Endodermal cell (in vitro differentiated cells): Measurements from ENCODE around the gene DYNC2H1. TPM values are rescaled to one million over a fixed set of nuclear protein-coding genes. Genes with fewer than 3 reads are reported as not detected.

Source experiments
- DNase-seq: peaks from one replicate; pipeline ENCODE4 v3.0.0-alpha.2; 2017
- H3K27ac ChIP-seq: 2 replicates; pipeline ENCODE4 v1.5.1; 2013; ENCODE audit warnings: mild to moderate bottlenecking, low read depth, low read length, moderate library complexity
- H3K27me3 ChIP-seq: 2 replicates; pipeline ENCODE4 v1.6.1; 2013; ENCODE audit warnings: mild to moderate bottlenecking, low read length, moderate library complexity; ENCODE audit not compliant: insufficient read depth, control insufficient read depth, poor library complexity, severe bottlenecking
- H3K36me3 ChIP-seq: 2 replicates; pipeline ENCODE4 v1.7.0; 2013; ENCODE audit warnings: mild to moderate bottlenecking, low read length, moderate library complexity; ENCODE audit not compliant: control insufficient read depth, insufficient read depth
- H3K4me1 ChIP-seq: one replicate; pipeline ENCODE4 v1.7.0; 2013; ENCODE audit warnings: low read length; ENCODE audit not compliant: control insufficient read depth, insufficient read depth
- H3K4me3 ChIP-seq: 2 replicates; pipeline ENCODE4 v1.5.1; 2013; ENCODE audit warnings: mild to moderate bottlenecking, low read length, moderate library complexity
- H3K9ac ChIP-seq: 2 replicates; pipeline ENCODE4 v1.6.1; 2013; ENCODE audit warnings: mild to moderate bottlenecking, low read length, moderate library complexity; ENCODE audit not compliant: poor library complexity, severe bottlenecking; ENCODE audit errors: extremely low read depth
- H3K9me3 ChIP-seq: 2 replicates; pipeline ENCODE4 v1.6.1; 2013; ENCODE audit warnings: mild to moderate bottlenecking, low read length, moderate library complexity; ENCODE audit not compliant: control insufficient read depth
- H3K27ac Mint-ChIP-seq: 2 replicates; pipeline ENCODE4 v1.8.0; 2020; ENCODE audit warnings: mixed read lengths
- H3K27me3 Mint-ChIP-seq: 2 replicates; pipeline ENCODE4 v1.8.0; 2021; ENCODE audit warnings: mild to moderate bottlenecking, mixed read lengths; ENCODE audit not compliant: insufficient read depth
- H3K36me3 Mint-ChIP-seq: 2 replicates; pipeline ENCODE4 v1.8.0; 2020; ENCODE audit warnings: low read depth, mixed read lengths
- H3K4me1 Mint-ChIP-seq: 2 replicates; pipeline ENCODE4 v1.8.0; 2020; ENCODE audit warnings: mixed read lengths
- H3K4me3 Mint-ChIP-seq: 2 replicates; pipeline ENCODE4 v1.8.0; 2020; ENCODE audit warnings: mild to moderate bottlenecking, moderate library complexity, mixed read lengths
- H3K9me3 Mint-ChIP-seq: 2 replicates; pipeline ENCODE4 v1.8.0; 2020; ENCODE audit warnings: mild to moderate bottlenecking, mixed read lengths
- CTCF ChIP-seq: fragments of 200-600 bp; sonication (generic); conservative IDR thresholded peaks from 2 replicates; pipeline ENCODE4 v1.5.0; 2021; ENCODE audit warnings: antibody characterized with exemption, mild to moderate bottlenecking
- WGBS, 2 experiments: methylation state at CpG; one replicate each; pipeline versions ENCODE4 v1.1.5 to v1.1.7; 2013; ENCODE audit warnings: missing lambda C conversion rate in 2 of 2, mixed read lengths in 1 of 2; ENCODE audit not compliant: insufficient coverage in 1 of 2, insufficient read length in 1 of 2; 5-methylcytosine and 5-hydroxymethylcytosine counted together
- total RNA-seq, 2 donors: library from RNA; stranded (reverse); fragmentation: NEBNext Ultra II Directional in 1 of 2; extraction: Animal tissue kit (Norgen Biotek cat#: 25700) in 1 of 2; gene quantifications; 2 replicates in 1 of 2; 3 replicates in 1 of 2; pipeline ENCODE4 v1.2.1, GENCODE V29; 2021

The DYNC2H1 gene
- total RNA-seq, 2 donors from 2014 or later: 21.1 to 31.9 TPM

GRCh38 chr11:103491777-103492176 lies 382.6 kb downstream of the DYNC2H1 start:
- peaks cover 5% of the 10 kb centered on the region for H3K4me1 Mint-ChIP-seq
- no peak overlapping the region for H3K4me3 Mint-ChIP-seq
- Histone ChIP-seq H3K36me3 (no peaks in the 10 kb centered on the region), H3K9me3 (peaks cover 32% of the 10 kb centered on the region), H3K4me3 (no peak overlapping the region), H3K4me1 (no peaks in the 10 kb centered on the region), H3K27ac (no peak overlapping the region), H3K27me3 (no peaks in the 10 kb centered on the region), H3K9ac (no peak overlapping the region)
- peak overlapping the region; percentile 70 for H3K27ac Mint-ChIP-seq
- H3K9me3 Mint-ChIP-seq: peaks cover 17% of the 10 kb centered on the region
- no peaks in the 10 kb centered on the region for H3K27me3 Mint-ChIP-seq
- peak; percentile 75 for DNase-seq
- TF ChIP-seq CTCF: no peak
- 33 to 79% methylated on average over 1 to 2 of the region's 2 CpGs for WGBS, 2 experiments
- H3K36me3 Mint-ChIP-seq: no peaks in the 10 kb centered on the region

GRCh38 chr11:103494491-103494890 lies 385.3 kb downstream of the DYNC2H1 start:
- no peaks in the 10 kb centered on the region for H3K27me3 ChIP-seq
- peaks cover 5% of the 10 kb centered on the region for H3K4me1 Mint-ChIP-seq
- H3K27me3 Mint-ChIP-seq: no peaks in the 10 kb centered on the region
- H3K27ac Mint-ChIP-seq: no peak overlapping the region
- peaks cover 22% of the 10 kb centered on the region for H3K9me3 ChIP-seq
- no peak for TF ChIP-seq CTCF
- H3K9ac ChIP-seq: no peak overlapping the region
- no peak for DNase-seq
- no peaks in the 10 kb centered on the region for H3K36me3 ChIP-seq
- peaks cover 8% of the 10 kb centered on the region for H3K9me3 Mint-ChIP-seq
- H3K4me3 ChIP-seq: no peak overlapping the region
- H3K4me1 ChIP-seq: no peaks in the 10 kb centered on the region
- 86 to 93% methylated on average over 1 of the region's 1 CpG for WGBS, 2 experiments
- H3K36me3 Mint-ChIP-seq: no peaks in the 10 kb centered on the region
- H3K4me3 Mint-ChIP-seq: no peak overlapping the region
- no peak overlapping the region for H3K27ac ChIP-seq

GRCh38 chr11:103497268-103497667 lies 388.0 kb downstream of the DYNC2H1 start:
- Histone ChIP-seq H3K4me3 (no peak overlapping the region), H3K27ac (no peak overlapping the region), H3K36me3 (no peaks in the 10 kb centered on the region), H3K9me3 (no peaks in the 10 kb centered on the region), H3K27me3 (no peaks in the 10 kb centered on the region), H3K4me1 (no peaks in the 10 kb centered on the region), H3K9ac (no peak overlapping the region)
- H3K27me3 Mint-ChIP-seq: no peaks in the 10 kb centered on the region
- no peaks in the 10 kb centered on the region for H3K36me3 Mint-ChIP-seq
- peaks cover 2% of the 10 kb centered on the region for H3K4me1 Mint-ChIP-seq
- H3K9me3 Mint-ChIP-seq: peaks cover 2% of the 10 kb centered on the region
- H3K27ac Mint-ChIP-seq: no peak overlapping the region
- no peak overlapping the region for H3K4me3 Mint-ChIP-seq
- 98% methylated on average over 1 of the region's 1 CpG; no CpG with 5 or more reads in 1 of the 2 experiments for WGBS, 2 experiments
- no peak for DNase-seq
- no peak for TF ChIP-seq CTCF
